Measurements from ENCODE around the gene RPS6KA4.
A peak's percentile ranks its signal among the peaks of the same experiment; 100 is the strongest.

Gene RPS6KA4

DNA sequence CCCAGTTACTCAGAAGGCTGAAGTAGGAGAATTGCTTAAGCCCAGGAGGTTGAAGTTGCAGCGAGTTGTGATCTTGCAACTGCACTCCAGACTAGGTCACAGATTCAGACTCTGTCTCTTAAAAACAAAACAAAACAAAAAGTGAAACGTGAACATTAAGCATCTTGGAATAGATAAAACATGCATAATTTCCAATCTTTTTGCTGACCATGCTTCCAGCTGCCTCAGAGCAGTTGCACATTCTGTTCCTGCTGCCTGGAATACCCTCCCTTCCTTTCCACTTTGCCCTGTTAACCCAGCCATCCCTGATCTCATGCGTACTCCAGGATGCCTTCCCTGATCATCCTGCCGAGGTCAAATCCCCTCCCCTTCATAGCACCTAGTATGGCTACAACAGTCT, 19.7 kb upstream of the RPS6KA4 start:
- TF ChIP-seq CTCF (IDR thresholded peaks at IDR 0.05; ENCODE audit: insufficient read depth, low read depth, low read length, missing control alignments): no peak
- DNase-seq (ENCODE audit: low read depth): peak; percentile 29
- H3K4me3 ChIP-seq (ENCODE audit: low read length): no peak overlapping the region

DNA sequence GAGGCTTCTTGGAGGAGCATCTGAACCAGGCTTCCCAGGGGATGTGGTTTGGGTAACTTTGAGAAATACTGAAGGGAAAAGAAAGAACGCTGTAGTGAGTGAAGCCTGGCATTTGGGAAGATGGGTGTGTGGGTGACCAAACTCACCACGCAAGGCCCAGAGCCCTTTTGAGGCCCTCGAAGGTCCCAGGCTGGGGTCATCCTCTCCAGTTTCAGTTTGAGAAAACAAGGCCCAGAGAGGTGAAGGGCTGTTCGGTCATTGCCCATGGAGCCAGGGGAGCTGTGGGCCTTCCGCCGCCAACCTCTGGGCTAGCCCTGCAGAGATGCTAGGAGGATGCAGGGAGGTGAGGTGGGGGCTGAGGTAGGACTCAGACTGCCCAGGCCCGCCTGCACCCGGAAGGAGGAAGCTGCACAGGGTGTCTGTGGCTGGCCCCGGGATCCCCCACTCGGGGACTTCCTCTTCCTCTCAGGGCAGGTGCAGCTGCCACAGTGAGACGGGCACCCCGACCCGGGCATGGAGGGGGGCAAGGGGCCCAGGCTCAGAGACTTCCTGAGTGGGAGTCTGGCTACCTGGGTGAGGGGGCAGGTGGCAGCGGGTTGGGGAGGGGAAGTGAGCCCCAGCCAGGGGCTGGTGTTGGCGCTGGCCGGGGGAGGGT, 19.1 kb upstream of the RPS6KA4 start, which contains the start of gene CCDC88B:
TSS of gene CCDC88B (plus strand) at position 451 of the 655 bp plus-strand sequence. CDS start at position 514, 63 bp downstream.
- TF ChIP-seq CTCF (IDR thresholded peaks at IDR 0.05; ENCODE audit: insufficient read depth, low read depth, low read length, missing control alignments): no peak
- no peak for DNase-seq (ENCODE audit: low read depth)
- no peak within 1 kb of the TSS for H3K4me3 ChIP-seq (ENCODE audit: low read length)

- no peak overlapping the region for H3K4me3 ChIP-seq (ENCODE audit: low read length)
- DNase-seq (ENCODE audit: low read depth): no peak
- TF ChIP-seq CTCF (IDR thresholded peaks at IDR 0.05; ENCODE audit: insufficient read depth, low read depth, low read length, missing control alignments): no peak
These were observed 18.2 kb upstream of the RPS6KA4 start for GRCh38 chr11:64340671-64341335.

DNA sequence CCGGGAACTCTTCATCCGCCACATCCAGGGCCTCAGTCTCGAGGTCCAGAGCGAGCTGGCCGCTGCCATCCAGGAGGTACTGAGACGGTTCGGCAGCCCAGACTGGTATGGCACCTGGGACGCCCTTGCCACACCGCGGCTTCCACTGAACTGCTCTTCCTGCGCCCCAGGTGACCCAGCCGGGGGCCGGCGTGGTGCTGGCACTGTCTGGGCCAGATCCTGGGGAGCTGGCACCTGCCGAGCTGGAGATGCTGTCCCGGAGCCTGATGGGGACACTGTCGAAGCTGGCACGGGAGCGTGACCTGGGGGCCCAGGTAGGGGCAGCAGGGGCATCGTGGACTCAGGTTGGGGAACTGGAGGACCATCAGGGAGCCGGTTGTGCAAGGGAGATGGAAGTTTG, 17.5 kb upstream of the RPS6KA4 start:
- no peak overlapping the region for H3K4me3 ChIP-seq (ENCODE audit: low read length)
- no peak for TF ChIP-seq CTCF (IDR thresholded peaks at IDR 0.05; ENCODE audit: insufficient read depth, low read depth, low read length, missing control alignments)
- no peak for DNase-seq (ENCODE audit: low read depth)

DNA sequence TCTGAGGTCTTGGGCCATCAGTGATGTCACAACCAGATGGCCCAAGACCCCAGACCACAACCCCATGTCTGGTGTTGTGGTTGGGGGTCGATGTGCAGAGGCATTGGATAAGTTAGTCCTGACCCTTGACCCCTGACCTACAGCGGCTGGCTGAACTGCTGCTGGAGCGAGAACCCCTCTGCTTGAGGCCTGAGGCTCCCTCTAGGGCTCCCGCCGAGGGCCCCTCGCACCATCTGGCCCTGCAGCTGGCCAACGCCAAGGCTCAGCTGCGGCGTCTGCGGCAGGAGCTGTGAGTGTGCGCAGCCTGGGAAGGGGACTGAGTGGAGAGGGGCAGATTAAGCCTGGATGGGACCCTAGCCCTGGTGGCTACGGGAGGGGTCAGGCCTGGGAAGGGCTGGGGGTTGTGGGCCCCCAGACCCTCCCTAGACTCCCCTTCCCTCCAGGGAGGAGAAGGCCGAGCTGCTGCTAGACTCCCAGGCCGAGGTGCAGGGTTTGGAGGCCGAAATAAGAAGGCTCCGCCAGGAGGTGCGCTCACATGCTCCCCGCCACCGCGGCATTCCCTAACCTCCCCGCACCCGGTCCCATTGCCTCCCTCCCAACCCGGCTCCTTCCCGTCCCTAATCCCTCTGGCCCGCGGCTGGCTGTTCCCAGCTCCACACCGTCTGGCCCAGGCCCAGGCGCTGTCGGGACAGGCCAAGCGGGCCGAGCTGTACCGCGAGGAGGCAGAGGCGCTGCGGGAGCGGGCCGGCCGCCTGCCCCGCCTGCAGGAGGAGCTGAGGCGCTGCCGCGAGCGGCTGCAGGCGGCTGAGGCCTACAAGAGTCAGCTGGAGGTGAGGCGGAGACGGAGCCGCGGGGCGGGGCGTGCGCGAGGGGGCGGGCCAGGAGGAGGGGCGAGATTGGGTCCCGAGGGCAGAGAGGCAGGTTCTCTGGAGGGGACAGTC, 16.8 kb upstream of the RPS6KA4 start:
- peak; percentile 30 for TF ChIP-seq CTCF (IDR thresholded peaks at IDR 0.05; ENCODE audit: insufficient read depth, low read depth, low read length, missing control alignments)
- peak; percentile 96 for DNase-seq (ENCODE audit: low read depth)
- peak overlapping the region; percentile 22 for H3K4me3 ChIP-seq (ENCODE audit: low read length)

DNA sequence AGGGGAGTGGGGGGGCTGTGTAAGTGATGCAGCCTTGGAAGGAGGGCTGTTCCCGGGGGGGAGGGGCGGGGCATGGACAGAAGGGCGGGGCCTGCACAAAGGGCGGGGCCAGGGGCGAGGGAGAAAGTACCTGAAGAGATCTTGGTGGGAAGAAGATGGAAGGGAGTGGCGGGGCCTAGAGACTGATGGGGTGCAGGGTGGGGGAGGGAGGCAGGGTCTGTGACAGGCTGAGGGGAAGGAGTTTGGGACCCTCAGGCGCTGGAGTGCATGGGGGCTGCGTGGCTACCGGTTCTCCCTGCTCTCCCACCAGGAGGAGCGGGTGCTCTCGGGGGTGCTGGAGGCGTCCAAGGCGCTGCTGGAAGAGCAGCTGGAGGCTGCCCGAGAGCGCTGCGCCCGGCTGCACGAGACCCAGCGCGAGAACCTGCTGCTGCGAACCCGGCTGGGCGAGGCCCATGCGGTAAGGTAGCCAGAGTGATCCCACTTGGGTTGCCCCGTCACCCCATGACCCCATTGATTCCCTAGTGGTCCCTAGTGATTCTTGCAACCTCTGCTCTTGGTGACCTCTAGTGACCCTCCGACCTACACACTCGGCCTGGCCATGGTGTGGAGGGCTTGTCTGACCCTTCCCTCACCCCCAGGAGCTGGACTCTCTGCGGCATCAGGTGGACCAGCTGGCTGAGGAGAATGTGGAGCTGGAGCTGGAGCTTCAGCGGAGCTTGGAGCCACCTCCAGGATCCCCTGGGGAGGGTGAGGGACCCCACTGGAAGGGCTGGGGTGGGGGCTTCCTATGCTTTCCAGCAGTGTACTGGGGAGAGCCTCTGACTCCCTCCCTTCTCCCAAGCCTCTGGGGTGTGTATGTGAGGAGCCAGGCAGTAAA, 15.9 kb upstream of the RPS6KA4 start:
- no peak for DNase-seq (ENCODE audit: low read depth)
- no peak for TF ChIP-seq CTCF (IDR thresholded peaks at IDR 0.05; ENCODE audit: insufficient read depth, low read depth, low read length, missing control alignments)
- peak overlapping the region; percentile 20 for H3K4me3 ChIP-seq (ENCODE audit: low read length)
